ENCODE measurements around the gene NFE2L1.
"Not testable (repeated sequence)": the region's sequence is repeated elsewhere in the genome, so short reads cannot be mapped to it uniquely, and the experiment has no call there.

Gene NFE2L1

GRCh38 chr17:48047741-48048383 lies at the start of gene NFE2L1:
Gene NFE2L1, plus strand, starts transcription at chr17:48048359. Its CDS starts 2,760 bp downstream, at chr17:48051119.
- intact Hi-C loops (cut with DNase I; ENCODE audit: low total_unique reads) = no loop called here
- Histone ChIP-seq H3K9me3 (no peaks in the 10 kb centered on the region), H3K36me3 (peaks cover 0 to 17% (median 8%) of the 10 kb centered on the region in 3 donors), H3K4me3 (peak within 1 kb of the TSS; percentile 78 to 87), H3K4me1 (peaks cover 15 to 58% (median 44%) of the 10 kb centered on the region in 4 donors), H3K27me3 (no peaks in the 10 kb centered on the region), H3K27ac (peak within 1 kb of the TSS; percentile 94 to 95)
- DNase-seq = peak; percentile 100
- TF ChIP-seq CTCF (IDR thresholded peaks at IDR 0.05) = no peak

- Histone ChIP-seq H3K36me3 (no peaks in the 10 kb centered on the region), H3K4me3 (no peak overlapping the region), H3K27ac (no peak overlapping the region), H3K4me1 (peaks cover 0 to 9% (median 0%) of the 10 kb centered on the region in 4 donors), H3K27me3 (peaks cover 0 to 44% of the 10 kb centered on the region in 2 donors), H3K9me3 (no peaks in the 10 kb centered on the region)
- TF ChIP-seq CTCF (IDR thresholded peaks at IDR 0.05) = no peak
- DNase-seq = no peak
- intact Hi-C loops (cut with DNase I; ENCODE audit: low total_unique reads) = no loop called here
Observed at GRCh38 chr17:47999582-47999981, 48.6 kb upstream of the NFE2L1 start.

GRCh38 chr17:48001197-48001596 lies 47.0 kb upstream of the NFE2L1 start:
- H3K4me3 ChIP-seq = no peak overlapping the region

GRCh38 chr17:48001657-48002056 lies 46.5 kb upstream of the NFE2L1 start:
- H3K9me3 ChIP-seq; H3K27ac ChIP-seq; H3K36me3 ChIP-seq; intact Hi-C loops (cut with DNase I; ENCODE audit: low total_unique reads); DNase-seq; H3K4me1 ChIP-seq; H3K4me3 ChIP-seq: not testable (repeated sequence)
- H3K27me3 ChIP-seq = peaks cover 0 to 24% of the 10 kb centered on the region in 2 donors

More at GRCh38 chr17:48001197-48001596, 47.0 kb upstream of the NFE2L1 start:
- no peak overlapping the region for H3K27ac ChIP-seq
- no peak for DNase-seq
- intact Hi-C loops (cut with DNase I; ENCODE audit: low total_unique reads) = no loop called here
- no peaks in the 10 kb centered on the region for H3K36me3 ChIP-seq
- peaks cover 0 to 28% of the 10 kb centered on the region in 2 donors for H3K27me3 ChIP-seq
- H3K4me1 ChIP-seq = peaks cover 0 to 9% (median 0%) of the 10 kb centered on the region in 4 donors
- TF ChIP-seq CTCF (IDR thresholded peaks at IDR 0.05) = no peak
- no peaks in the 10 kb centered on the region for H3K9me3 ChIP-seq

GRCh38 chr17:48002266-48002915 lies 45.8 kb upstream of the NFE2L1 start:
- intact Hi-C loops (cut with DNase I; ENCODE audit: low total_unique reads) = no loop called here
- no peak overlapping the region for H3K27ac ChIP-seq
- H3K9me3 ChIP-seq = no peaks in the 10 kb centered on the region
- H3K36me3 ChIP-seq = no peaks in the 10 kb centered on the region
- DNase-seq = no peak
- TF ChIP-seq CTCF (IDR thresholded peaks at IDR 0.05) = no peak
- no peak overlapping the region for H3K4me3 ChIP-seq
- H3K27me3 ChIP-seq = peaks cover 0 to 27% of the 10 kb centered on the region in 2 donors
- H3K4me1 ChIP-seq = peaks cover 0 to 9% (median 0%) of the 10 kb centered on the region in 4 donors

GRCh38 chr17:48002916-48003416 lies 45.2 kb upstream of the NFE2L1 start:
- TF ChIP-seq CTCF (IDR thresholded peaks at IDR 0.05) = no peak
- intact Hi-C loops (cut with DNase I; ENCODE audit: low total_unique reads) = no loop called here
- Histone ChIP-seq H3K4me3 (no peak overlapping the region), H3K27ac (no peak overlapping the region), H3K36me3 (no peaks in the 10 kb centered on the region), H3K27me3 (peaks cover 0 to 23% of the 10 kb centered on the region in 2 donors), H3K4me1 (peaks cover 0 to 9% (median 0%) of the 10 kb centered on the region in 4 donors), H3K9me3 (no peaks in the 10 kb centered on the region)
- no peak for DNase-seq

Measured in tibial artery (tissue), 4 donors.